ENCODE results near the gene CNPY4.

- TF ChIP-seq, protein P1, sequence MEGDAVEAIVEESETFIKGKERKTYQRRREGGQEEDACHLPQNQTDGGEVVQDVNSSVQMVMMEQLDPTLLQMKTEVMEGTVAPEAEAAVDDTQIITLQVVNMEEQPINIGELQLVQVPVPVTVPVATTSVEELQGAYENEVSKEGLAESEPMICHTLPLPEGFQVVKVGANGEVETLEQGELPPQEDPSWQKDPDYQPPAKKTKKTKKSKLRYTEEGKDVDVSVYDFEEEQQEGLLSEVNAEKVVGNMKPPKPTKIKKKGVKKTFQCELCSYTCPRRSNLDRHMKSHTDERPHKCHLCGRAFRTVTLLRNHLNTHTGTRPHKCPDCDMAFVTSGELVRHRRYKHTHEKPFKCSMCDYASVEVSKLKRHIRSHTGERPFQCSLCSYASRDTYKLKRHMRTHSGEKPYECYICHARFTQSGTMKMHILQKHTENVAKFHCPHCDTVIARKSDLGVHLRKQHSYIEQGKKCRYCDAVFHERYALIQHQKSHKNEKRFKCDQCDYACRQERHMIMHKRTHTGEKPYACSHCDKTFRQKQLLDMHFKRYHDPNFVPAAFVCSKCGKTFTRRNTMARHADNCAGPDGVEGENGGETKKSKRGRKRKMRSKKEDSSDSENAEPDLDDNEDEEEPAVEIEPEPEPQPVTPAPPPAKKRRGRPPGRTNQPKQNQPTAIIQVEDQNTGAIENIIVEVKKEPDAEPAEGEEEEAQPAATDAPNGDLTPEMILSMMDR (IDR thresholded peaks at IDR 0.05): no peak
- no peak for TF ChIP-seq EZH2 (IDR thresholded peaks at IDR 0.05; ENCODE audit: borderline replicate concordance, insufficient read depth, low read depth, low read length, poor library complexity, severe bottlenecking)
Measured at GRCh38 chr7:100111914-100112313, 7.5 kb upstream of the CNPY4 start.

Measured in B cell (primary cell).